Measurements from ENCODE around the gene GALNT2. TPM values are rescaled to one million over a fixed set of nuclear protein-coding genes. Genes with fewer than 3 reads are reported as not detected.

Gene GALNT2
- total and polyA plus RNA-seq, 9 of the 15 experiments (the other 6 are each of a cell fraction or from before 2014, with no cell fraction given): 1.6 to 106 (median 51.9) TPM

- TF ChIP-seq ELK1 (CRISPR knock-in tag; IDR thresholded peaks at IDR 0.05): no peak
- TF ChIP-seq ZNF766 (CRISPR knock-in tag; conservative IDR thresholded peaks at IDR 0.05): peak; percentile 67; the same call in 1 of the 2 replicates
- no peak for TF ChIP-seq ID3 (CRISPR knock-in tag; IDR thresholded peaks at IDR 0.05)
- no peak; the same call in 1 of the 2 replicates for TF ChIP-seq ID3 (tag; IDR thresholded peaks at IDR 0.05)
- TF ChIP-seq TCF7L2 (IDR thresholded peaks at IDR 0.05; ENCODE audit: low read depth, low read length): no peak
- TF ChIP-seq XRCC4 (IDR thresholded peaks at IDR 0.05; ENCODE audit: extremely low read depth, insufficient read depth, insufficient read length): no peak
- no peak for TF ChIP-seq POLR2G (IDR thresholded peaks at IDR 0.05; ENCODE audit: low read depth, low read length)
- no peak for TF ChIP-seq JUNB (CRISPR knock-in tag; conservative IDR thresholded peaks at IDR 0.05)
- no peak for TF ChIP-seq FIP1L1 (IDR thresholded peaks at IDR 0.05; ENCODE audit: low read depth, low read length, poor library complexity, severe bottlenecking)
- TF ChIP-seq HNRNPL (IDR thresholded peaks at IDR 0.05; ENCODE audit: low read depth, low read length): no peak
- no peak; a peak in 1 of 6 replicates for TF ChIP-seq ZBTB11 (CRISPR knock-in tag; IDR thresholded peaks at IDR 0.05)
- 0 out of 2 replicates have a peak, but pooled peaks have one; percentile 1 for TF ChIP-seq CREM (IDR thresholded peaks at IDR 0.05; ENCODE audit: low read depth)
- TF ChIP-seq, protein P1, sequence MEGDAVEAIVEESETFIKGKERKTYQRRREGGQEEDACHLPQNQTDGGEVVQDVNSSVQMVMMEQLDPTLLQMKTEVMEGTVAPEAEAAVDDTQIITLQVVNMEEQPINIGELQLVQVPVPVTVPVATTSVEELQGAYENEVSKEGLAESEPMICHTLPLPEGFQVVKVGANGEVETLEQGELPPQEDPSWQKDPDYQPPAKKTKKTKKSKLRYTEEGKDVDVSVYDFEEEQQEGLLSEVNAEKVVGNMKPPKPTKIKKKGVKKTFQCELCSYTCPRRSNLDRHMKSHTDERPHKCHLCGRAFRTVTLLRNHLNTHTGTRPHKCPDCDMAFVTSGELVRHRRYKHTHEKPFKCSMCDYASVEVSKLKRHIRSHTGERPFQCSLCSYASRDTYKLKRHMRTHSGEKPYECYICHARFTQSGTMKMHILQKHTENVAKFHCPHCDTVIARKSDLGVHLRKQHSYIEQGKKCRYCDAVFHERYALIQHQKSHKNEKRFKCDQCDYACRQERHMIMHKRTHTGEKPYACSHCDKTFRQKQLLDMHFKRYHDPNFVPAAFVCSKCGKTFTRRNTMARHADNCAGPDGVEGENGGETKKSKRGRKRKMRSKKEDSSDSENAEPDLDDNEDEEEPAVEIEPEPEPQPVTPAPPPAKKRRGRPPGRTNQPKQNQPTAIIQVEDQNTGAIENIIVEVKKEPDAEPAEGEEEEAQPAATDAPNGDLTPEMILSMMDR (IDR thresholded peaks at IDR 0.05 in 2 of 3, conservative IDR thresholded peaks at IDR 0.05 in 1 of 3; ENCODE audit: insufficient read depth in 2 of 3, low read depth in 1 of 3, low read length in 3 of 3): peak in 1 of 3 experiments; percentile 9; a peak in 1 of 6 replicates
- TF ChIP-seq, protein P2, sequence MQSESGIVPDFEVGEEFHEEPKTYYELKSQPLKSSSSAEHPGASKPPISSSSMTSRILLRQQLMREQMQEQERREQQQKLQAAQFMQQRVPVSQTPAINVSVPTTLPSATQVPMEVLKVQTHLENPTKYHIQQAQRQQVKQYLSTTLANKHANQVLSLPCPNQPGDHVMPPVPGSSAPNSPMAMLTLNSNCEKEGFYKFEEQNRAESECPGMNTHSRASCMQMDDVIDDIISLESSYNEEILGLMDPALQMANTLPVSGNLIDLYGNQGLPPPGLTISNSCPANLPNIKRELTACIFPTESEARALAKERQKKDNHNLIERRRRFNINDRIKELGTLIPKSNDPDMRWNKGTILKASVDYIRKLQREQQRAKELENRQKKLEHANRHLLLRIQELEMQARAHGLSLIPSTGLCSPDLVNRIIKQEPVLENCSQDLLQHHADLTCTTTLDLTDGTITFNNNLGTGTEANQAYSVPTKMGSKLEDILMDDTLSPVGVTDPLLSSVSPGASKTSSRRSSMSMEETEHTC (IDR thresholded peaks at IDR 0.05): no peak
- no peak for TF ChIP-seq U2AF2 (optimal IDR thresholded peaks at IDR 0.05; ENCODE audit: low read depth, low read length)
- TF ChIP-seq FOXP1 (CRISPR knock-in tag; IDR thresholded peaks at IDR 0.05): no peak
- TF ChIP-seq ZC3H8 (IDR thresholded peaks at IDR 0.05): no peak
Measured at GRCh38 chr1:230124186-230125128, 57.4 kb downstream of the GALNT2 start (continued).

Data from K562 (cell line).